Islet of Langerhans (tissue), 1 donor: ENCODE results near the gene SKA3.
"Not testable (repeated sequence)": the region's sequence is repeated elsewhere in the genome, so short reads cannot be mapped to it uniquely, and the experiment has no call there.

Experiments used
- FAIRE-seq: peaks from one replicate; lab custom pipeline; 2011; peaks lifted over from hg19 to GRCh38; lab: Jason Lieb, UNC

The SKA3 gene

DNA sequence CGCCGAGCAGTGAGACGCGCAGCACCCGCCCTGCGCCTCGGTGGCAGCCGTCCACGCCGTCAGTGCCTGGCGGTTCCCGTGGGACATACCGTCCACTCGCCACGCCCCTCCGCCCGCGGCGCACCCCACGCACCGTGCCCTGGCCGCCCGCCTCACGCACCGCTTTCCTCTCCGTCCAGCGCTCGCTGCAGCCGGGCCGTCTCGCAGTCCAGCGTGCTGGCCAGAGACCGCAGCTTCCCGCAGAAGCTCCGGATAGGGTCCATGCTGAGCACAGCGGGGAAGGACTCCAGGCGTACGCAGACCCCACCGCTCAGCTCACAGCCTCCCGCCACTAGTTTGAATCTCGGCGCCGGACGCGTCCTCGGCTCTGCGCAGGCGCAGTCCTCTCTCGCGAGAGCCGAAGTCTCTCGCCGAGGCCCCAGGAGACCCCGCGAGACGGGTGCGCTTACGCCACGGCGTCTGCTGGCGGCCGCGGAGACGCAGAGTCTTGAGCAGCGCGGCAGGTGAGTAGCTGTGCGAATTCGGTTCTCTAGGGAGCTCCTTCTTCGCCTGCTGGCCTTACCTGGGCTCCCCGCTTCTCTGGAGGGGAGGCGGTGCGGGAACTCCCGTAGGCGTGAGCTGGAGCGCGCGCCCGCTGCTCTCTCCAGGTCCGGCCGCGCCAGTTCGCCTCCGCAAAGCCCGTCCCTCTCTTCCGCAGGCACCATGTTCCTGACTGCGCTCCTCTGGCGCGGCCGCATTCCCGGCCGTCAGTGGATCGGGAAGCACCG, at the start of gene SKA3, which contains the start of gene MRPL57:
TSS of gene SKA3 (minus strand) at position 338 of the 767 bp plus-strand sequence. CDS start at position 263, 75 bp downstream.
TSS of gene MRPL57 (plus strand) at position 444 of the 767 bp plus-strand sequence. CDS start at position 703, 259 bp downstream.
- FAIRE-seq: no peak

DNA sequence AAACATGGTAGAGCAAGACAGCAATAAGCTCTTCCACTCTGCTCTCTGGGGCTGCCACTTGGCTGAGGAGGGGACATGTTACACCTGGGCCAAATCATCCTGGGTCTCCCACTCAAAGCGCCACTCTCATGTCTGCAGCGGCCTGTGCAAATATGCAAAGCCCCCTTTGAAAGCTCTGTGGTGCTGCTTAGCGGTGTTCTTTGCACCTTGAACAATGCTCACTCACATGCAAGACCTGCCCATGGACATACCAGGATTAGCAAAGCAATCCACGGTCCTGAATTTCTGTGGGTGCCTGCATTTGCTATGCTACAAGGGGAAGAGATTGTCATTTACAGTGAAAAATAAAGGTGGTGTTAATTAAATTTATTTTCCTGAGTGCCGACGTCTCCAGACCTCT, 48.7 kb upstream of the SKA3 start:
- FAIRE-seq: no peak

DNA sequence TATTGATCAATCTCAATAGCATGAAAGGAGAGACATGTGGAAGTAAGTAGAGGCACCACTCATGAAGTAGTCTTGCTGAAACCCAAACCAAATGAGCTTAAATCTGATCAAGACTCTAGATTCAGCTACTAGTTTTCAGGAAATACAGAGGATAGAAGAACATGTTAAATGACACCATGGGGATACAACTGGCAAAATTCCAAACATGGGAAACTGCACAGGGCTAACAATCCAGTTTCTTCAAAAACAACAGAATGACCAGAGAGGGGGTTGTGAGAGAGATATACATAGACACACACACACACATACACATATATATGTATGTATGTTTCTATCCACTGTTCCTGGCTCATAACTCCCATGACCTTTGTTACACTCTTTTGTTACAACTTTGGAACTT, 44.9 kb upstream of the SKA3 start:
- no peak for FAIRE-seq

DNA sequence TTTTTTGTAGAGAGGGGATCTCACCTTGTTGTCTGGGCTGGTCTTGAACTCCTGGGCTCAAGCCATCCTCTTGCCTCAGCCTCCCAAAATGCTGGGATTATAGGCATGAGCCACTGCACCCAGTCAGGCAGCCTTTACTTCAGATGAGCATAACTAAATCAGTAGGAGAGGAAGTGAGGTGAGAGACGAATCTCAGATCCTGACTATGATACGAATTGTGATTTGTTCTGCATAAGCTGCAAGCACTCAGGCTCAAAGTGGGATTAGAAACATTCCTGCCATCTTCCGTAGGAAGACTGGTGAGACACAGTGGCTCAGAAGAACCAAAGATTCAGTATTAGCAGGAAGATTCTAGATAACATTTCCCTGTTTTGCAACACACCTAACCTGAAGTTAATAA, 43.4 kb upstream of the SKA3 start:
- FAIRE-seq: not testable (repeated sequence)

DNA sequence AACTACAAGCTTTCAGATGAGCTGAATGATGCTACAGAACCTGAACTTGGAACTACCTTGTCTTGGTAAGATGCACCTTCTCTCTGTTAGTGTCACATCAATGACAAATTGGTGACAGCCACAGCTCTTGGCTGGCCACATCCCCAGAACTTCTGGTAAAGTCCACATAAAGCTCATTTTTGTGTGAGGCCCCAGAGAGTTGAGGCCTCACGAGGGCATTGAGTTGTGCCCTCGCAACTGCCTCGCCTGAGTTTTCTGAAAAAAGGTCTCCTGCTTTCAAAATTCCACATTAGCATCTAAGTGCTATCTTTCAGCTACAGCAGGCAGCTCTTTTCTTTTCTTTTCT, 42.7 kb upstream of the SKA3 start:
- no peak for FAIRE-seq

DNA sequence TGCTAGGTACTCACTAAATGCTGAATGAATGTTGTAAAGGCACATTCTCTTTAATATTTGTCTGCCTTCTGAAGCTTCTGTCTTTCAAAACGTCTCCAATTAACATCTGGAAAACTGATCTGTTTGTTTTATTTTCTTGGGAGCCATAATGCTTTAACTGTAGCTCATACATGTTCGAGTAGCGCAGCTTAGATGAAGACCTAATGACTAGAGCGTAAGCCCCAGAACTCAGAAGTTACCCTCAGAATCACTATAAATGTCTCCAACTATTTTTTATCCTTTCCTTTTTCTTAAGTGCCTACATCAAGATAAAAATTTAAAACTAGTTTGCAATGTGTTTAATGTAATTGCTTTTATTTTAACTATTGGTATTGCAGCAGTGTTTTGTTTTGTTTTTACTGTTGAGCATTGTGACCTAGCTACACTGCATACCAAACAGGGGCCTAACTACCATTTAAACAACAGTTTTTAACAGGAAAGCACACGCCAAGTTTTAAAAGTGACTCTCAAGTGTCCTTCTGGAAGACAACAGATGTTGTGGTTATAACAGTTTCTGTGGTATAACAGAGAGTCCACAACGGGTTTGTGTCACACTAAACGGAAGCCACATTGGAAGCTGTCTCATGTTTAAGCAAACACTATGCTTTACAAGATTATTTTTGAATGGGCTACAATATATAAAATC, 42.1 kb upstream of the SKA3 start:
- no peak for FAIRE-seq

DNA sequence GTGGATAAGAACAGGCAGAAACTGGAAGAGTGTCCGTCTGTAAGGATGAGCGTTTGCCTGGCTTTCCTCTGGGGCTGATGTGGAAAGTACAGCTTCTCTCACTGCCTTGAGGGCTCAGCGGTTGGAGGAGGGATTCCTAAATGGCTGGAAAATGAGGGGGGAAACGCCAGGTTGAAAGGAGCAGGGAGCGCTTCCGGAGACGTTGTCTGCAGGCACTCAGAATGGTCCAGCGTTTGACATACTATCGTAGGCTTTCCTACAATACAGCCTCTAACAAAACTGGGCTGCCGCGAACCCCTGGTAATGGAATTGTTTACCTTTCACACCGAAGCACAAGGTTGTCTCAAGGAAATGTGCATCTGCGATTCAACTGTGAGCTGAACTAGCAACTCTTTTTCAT, 40.0 kb upstream of the SKA3 start:
- FAIRE-seq: no peak

DNA sequence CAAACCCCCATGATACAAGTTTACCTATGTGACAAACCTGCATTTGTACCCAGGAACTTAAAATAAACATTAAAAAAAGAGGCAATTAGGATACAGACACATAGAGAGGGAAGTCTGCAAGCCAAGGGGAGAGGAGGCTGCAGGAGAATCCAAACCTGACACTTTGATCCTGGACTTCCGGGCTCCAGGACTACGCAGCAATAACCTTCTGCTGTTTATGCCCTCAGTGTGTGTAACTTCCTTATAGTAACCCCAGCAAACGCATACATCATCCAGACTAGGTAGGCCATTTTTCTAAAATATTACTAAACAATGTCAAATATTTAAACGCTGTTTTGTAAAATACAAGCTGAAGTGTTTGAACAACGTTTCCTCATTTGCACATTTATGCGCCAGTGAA, 39.1 kb upstream of the SKA3 start:
- not testable (repeated sequence) for FAIRE-seq

DNA sequence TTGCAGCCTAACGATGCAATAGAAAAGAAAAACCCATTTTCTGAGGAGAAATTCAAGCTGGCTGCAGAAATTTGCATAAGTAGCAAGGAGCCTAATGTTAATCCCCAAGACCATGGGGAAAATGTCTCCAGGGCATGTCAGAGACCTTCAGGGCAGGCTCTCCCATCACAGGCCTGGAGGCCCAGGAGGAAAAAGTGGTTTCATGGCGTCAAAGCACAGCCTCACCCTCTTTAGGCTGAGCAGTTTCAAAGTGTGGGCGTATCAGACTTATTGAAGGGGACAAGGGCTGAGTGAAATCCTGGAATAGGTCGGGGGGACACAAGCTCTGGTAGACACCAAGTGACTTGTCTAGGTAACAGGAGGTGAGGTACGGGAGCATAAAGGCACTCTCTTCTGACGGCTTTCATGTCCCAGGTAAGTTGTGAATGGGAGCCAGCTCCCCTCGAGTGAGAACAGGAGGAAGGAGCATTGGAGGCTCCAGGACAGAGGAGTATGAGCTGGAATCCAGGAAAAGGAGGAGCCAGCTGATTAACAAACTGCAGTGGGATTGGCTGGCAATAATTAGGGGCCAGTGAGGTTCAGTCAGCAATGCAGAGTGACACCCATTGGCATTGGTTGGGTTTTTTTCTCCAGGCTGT, 35.9 kb upstream of the SKA3 start:
- FAIRE-seq: no peak

DNA sequence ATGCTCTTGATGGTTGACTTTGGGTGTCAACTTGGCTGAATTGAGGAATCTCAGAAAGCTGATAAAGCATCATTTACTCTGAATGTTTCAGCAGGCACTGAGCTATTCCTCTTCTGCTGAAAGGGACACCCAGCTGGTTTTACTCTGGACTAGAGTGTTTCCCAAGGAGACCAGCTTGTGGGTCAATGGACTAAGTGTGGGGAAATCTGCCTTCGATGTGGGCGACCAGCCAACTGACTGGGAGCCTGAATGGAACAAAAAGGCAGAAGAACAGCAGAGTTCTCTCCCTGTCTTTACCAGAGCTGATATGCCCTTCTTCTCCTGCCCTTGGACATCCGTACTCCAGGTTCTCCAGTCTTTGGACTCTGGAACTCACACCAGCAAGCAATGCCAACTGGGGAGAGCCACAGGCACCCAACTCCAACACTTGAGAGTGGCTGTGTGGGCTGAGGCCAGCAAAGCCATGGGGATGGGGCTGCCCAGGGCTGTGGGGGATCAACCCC, 32.4 kb upstream of the SKA3 start:
- FAIRE-seq: no peak

DNA sequence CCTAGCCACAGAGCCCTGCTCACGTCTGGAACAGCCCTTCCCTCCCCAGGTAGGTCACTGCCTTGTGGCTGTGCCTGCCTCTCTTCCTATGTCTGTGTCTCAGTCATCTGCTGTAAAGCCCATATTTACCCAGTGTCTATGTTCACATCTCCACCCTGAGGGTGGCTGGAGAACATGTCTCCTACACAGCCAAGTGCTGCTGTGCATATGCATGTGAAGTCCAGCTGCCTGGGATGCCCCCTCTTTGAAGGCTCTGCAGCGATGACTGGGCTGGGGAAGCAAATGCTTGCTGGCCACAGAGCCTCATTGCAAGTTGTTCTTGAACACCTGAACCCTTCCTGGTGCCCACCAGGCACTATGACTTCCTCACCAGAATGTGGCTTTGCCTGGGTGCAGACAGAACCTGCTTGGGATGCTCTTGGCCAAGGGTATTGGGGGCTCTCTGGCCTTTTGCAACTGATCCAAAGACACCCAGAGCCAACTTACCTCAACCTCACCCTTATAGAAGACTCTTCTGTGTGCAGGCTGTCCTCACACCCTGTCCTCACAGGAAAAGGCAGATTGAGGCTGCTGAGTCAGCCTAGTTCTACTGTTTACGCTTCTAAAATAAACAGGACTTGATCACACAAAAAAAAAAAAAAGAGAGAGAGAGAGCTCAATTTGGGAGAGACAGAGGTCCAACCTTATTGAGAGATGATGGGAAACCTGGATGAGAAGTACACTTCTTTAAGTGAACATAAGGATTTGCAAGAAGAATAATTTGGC, 26.6 kb upstream of the SKA3 start:
- no peak for FAIRE-seq

DNA sequence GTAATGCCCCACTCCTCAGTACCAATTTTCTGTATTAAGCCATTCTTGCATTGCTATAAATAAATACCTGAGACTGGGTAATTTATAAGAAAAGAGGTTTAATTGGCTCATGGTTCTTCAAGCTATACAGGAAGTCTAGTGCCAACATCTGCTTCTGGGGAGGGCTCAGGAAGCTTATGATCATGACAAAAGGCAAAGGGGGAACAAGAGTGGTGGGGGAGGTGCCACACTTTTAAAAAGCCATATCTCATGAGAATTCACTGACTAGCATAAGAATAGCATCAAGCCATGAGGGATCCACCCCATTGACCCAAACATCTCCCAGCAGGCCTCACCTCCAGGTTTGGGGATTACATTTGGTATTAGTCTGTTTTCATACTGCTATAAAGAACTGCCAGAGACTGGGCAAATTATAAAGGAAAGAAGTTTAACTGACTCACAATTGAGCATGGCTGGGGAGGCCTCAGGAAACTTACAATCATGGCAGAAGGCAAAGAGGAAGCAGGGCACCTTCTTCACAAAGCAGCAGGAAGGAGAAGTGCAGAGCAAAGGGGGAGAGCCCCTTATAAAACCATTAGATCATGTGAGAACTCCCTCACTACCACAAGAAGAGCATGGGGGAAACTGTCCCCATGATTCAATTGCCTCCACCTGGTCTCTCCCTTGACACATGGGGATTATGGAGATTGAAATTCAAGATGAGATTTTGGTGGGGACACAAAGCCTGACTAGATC, 25.3 kb upstream of the SKA3 start:
- FAIRE-seq: not testable (repeated sequence)

DNA sequence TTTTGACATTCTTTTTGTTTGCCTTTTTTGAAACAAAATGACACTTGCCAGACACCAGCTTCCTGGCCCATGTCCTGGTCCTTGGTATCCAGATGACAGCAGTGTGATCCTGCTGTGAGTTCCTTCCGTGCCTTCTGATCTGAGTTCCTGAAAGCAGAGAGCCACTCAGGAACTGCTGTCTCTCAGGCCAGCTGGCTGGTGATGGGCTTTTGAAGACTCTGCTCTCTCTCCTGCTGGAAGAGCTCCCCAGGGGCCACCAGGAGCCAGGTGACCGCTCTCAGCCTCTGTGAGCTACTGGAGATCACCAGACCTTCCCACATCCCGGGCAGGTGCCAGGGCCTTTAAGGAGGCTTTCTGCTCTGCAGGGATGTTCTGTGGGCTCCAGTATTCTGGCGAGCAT, 22.0 kb upstream of the SKA3 start:
- FAIRE-seq: not testable (repeated sequence)

DNA sequence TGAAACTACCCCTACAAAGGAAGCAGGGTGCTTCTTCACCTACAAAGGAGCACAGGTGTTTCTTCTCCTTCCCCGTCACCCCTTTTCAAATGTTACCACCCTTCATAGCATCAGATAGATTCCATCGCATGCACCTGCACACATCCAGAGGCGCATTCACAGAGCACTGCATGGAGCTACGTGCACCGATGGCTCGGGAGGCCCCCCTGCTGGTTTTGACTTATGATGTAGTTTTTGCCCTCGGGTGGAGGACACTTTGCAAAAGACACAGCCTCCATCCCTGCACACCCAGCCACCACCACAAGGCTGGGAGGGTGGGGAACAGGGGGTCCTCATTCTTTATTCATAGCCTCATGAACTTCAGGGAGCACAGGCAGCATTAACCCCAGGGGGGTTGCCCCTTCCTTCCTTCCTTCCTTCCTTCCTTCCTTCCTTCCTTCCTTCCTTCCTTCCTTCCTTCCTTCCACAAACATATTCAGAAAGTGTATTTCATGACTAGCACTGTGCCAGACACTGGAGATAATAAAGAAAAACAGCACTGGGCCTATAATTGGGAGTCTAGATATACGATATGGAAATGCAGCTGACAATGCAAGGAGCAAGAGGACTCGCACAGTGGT, 21.4 kb upstream of the SKA3 start:
- not testable (repeated sequence) for FAIRE-seq

DNA sequence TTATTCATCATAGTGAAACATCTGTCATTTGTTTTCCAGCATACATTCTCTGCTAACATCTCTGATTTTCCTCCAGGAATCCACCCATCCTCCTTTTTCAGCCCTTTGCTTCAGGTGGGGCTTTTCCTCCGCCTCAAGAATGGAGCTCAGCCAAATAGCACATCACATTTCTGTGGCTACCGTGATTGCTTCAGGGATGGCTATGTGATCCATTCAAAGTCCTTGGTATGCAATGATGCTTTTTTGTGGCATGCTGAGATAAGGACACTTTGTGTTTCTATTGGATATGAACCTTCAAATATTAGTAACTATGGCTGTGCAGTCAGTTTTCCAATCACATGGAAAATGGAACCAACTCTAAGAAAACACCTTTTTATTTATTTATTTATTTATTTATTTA, 18.4 kb upstream of the SKA3 start:
- FAIRE-seq: not testable (repeated sequence)

DNA sequence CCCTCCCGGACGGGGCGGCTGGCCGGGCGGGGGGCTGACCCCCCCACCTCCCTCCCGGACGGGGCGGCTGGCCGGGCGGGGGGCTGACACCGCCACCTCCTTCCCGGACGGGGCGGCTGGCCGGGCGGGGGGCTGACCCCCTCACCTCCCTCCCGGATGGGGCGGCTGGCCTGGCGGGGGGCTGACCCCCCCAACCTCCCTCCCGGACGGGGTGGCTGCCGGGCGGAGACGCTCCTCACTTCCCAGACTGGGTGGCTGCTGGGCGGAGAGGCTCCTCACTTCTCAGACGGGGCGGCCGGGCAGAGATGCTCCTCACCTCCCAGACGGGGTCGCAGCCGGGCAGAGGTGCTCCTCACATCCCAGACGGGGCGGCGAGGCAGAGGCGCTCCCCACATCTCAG, 10.1 kb upstream of the SKA3 start:
- FAIRE-seq: not testable (repeated sequence)

DNA sequence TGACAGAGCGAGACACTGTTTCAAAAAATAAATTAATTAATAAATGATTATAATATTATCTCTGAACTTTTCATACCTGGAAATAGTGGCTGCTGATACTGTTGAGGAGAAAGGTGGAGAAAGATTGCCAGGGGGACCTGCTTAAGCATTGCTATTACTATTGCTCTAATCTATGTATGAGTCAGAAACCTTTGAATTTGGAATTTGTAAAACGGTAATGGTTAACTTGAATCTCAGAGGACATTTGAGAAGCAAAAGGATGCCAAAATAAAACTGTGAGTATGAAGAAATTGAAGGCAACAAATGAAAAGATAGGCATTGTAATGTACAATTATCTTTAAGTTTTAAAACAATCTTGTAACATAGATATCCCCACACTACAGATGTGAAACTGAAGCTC, 5.3 kb upstream of the SKA3 start:
- no peak for FAIRE-seq

DNA sequence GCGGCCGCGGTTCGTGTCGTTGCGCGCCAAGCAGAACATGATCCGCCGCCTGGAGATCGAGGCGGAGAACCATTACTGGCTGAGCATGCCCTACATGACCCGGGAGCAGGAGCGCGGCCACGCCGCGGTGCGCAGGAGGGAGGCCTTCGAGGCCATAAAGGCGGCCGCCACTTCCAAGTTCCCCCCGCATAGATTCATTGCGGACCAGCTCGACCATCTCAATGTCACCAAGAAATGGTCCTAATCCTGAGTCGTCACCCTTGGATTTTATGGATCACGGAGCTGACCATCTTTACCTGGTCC, 581 bp upstream of the SKA3 start:
- FAIRE-seq: no peak

DNA sequence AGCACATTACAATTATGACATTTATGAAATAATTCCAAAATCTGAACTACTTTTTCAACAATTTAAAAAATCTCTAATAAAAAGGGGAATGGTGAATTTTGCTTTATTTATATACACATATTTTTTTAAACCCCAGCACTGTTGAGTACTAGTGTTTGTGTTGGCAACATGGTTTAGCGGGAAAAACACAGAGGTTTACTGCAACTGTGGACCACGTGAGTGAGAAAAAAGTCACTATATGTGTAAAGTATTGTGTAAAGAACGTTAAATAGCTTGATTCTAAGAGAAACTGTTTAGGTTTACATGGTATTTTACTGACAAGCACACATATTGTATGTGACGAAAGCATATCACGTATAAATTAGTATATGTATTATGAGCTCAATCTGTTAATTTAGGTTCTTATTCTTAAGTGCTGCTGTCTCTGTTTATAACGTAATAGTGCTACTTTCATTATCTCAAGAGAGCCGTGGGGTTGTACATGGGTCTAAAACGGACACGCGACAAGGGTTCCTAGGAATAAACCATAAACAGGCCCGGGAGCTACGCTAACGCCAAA, 617 bp downstream of the SKA3 start:
- FAIRE-seq: no peak

DNA sequence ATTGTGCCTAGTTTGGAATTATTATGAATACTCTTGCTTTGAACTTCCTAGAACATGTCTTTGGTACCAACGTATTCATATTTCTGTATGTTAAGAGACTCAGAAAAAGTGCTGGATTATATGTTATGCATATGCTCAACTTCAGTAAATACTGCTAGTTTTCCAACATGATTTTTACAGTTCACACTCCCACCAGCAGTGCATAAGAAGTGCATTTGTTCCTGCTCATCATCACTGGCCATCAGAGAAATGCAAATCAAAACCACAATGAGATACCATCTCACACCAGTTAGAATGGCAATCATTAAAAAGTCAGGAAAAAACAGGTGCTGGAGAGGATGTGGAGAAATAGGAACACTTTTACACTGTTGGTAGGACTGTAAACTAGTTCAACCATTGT, 2.6 kb downstream of the SKA3 start:
- not testable (repeated sequence) for FAIRE-seq

DNA sequence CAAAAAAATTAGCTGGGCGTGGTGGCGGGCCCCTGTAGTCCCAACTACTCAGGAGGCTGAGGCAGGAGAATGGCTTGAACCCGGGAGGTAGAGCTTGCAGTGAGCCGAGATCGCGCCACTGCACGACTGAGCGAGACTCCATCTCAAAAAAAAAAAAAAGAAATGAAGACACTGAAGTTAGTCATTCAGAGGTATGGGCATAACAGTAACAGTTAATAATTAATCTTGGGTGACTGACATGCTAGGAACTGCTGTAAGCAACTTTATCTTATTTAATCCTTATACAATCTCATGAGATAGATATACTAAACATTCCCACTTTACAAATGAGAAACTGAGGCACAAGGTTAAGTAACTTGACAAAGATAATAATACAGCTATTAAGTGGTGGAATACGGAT, 4.9 kb downstream of the SKA3 start:
- FAIRE-seq: no peak
